GM12878 (cell line): ENCODE data around the gene AREG. TPM values are rescaled to one million over a fixed set of nuclear protein-coding genes. Genes with fewer than 3 reads are reported as not detected.
A peak's percentile ranks its signal among the peaks of the same experiment; 100 is the strongest.

ENCODE experiments used
- BCLAF1 ChIP-seq: fragments of 450-650 bp; IDR thresholded peaks from 2 replicates; pipeline ENCODE4 v1.6.1; 2017; ENCODE audit warnings: antibody characterized with exemption, mild to moderate bottlenecking, moderate library complexity
- CEBPB ChIP-seq, 2 experiments: fragments of 150-350 bp in 1 of 2; IDR thresholded peaks; 2 replicates each; pipeline ENCODE4 v1.6.1; 2012 to 2014; ENCODE audit warnings: low read depth in 2 of 2, low read length in 2 of 2, borderline replicate concordance in 1 of 2, inconsistent platforms in 1 of 2
- CUX1 ChIP-seq: IDR thresholded peaks from 2 replicates; pipeline ENCODE4 v1.6.1; 2012; ENCODE audit warnings: improper control_type of control experiment, low read depth, low read length; ENCODE audit not compliant: insufficient replicate concordance
- DPF2 ChIP-seq: fragments of 450-650 bp; IDR thresholded peaks from 2 replicates; pipeline ENCODE4 v1.6.1; 2017; ENCODE audit warnings: mild to moderate bottlenecking
- ELK1 ChIP-seq: IDR thresholded peaks from 2 replicates; pipeline ENCODE4 v1.6.1; 2012; ENCODE audit warnings: low read depth, low read length, improper control_type of control experiment
- EZH2 ChIP-seq: IDR thresholded peaks from 2 replicates; pipeline ENCODE4 v1.6.1; 2012; ENCODE audit warnings: low read depth, mild to moderate bottlenecking, control low read depth, inconsistent platforms, low read length, borderline replicate concordance; ENCODE audit not compliant: control insufficient read depth
- HDAC6 ChIP-seq: fragments of 200-600 bp; sonication (generic); IDR thresholded peaks from one replicate; pipeline ENCODE4 v1.8.0; 2017; ENCODE audit warnings: antibody characterized with exemption; ENCODE audit not compliant: unreplicated experiment
- IKZF1 ChIP-seq: fragments of 450-650 bp; conservative IDR thresholded peaks from 2 replicates; pipeline ENCODE4 v1.6.1; 2017; ENCODE audit warnings: antibody characterized with exemption, mild to moderate bottlenecking
- KAT2A ChIP-seq: conservative IDR thresholded peaks from 2 replicates; pipeline ENCODE4 v1.6.1; 2011; ENCODE audit warnings: low read depth, low read length; ENCODE audit not compliant: control insufficient read depth
- MTA2 ChIP-seq: fragments of 450-650 bp; IDR thresholded peaks from 2 replicates; pipeline ENCODE4 v1.6.1; 2016; ENCODE audit warnings: low read depth, mild to moderate bottlenecking, moderate library complexity
- ZBTB33 ChIP-seq: fragments of 450-650 bp; IDR thresholded peaks from 2 replicates; pipeline ENCODE4 v1.6.1; 2017; ENCODE audit warnings: mild to moderate bottlenecking
- ZNF687 ChIP-seq: fragments of 450-650 bp; IDR thresholded peaks from 2 replicates; pipeline ENCODE4 v1.6.1; 2017; ENCODE audit warnings: mild to moderate bottlenecking, moderate library complexity
- polyA plus RNA-seq, 11 experiments: library from polyadenylated mRNA; depleted of rRNA in 4 of 11; unstranded in 6 of 11; stranded (reverse) in 5 of 11; fragments of >200 nt; fragmentation: Nextera tagmentation in 4 of 11; fragmentation: Illumina TruSeq in 1 of 11; extraction: Ambion mirVana in 4 of 11; extraction: Trizol in 1 of 11; gene quantifications; 1 replicate in 1 of 11; 2 replicates in 10 of 11; pipeline versions ENCODE4 v1.2.1 to v1.2.3, GENCODE V29; 2011 to 2016; ENCODE audit warnings: inconsistent platforms in 2 of 11, missing spikeins in 2 of 11, low read depth in 1 of 11
- total RNA-seq, 4 experiments: library from RNA; depleted of rRNA in 3 of 4; stranded (reverse); fragments of >200 nt in 3 of 4; fragmentation: Illumina TruSeq in 1 of 4; extraction: Trizol in 1 of 4; gene quantifications; 2 replicates each; pipeline versions ENCODE4 v1.2.1 to v1.2.3, GENCODE V29; 2013 to 2021

The AREG gene
- total and polyA plus RNA-seq, 10 of the 15 experiments (the other 5 are each of a cell fraction or from before 2014, with no cell fraction given), result 0.25 to 0.37 TPM; not detected in 8

- peak; percentile 13 for TF ChIP-seq CUX1
- no peak for TF ChIP-seq EZH2
- peak; percentile 96 for TF ChIP-seq MTA2
- TF ChIP-seq BCLAF1, result no peak
- no peak for TF ChIP-seq ZBTB33
- TF ChIP-seq HDAC6, result no peak
- no peak for TF ChIP-seq ELK1
- peak; percentile 49; the same call in 1 of the 2 replicates for TF ChIP-seq IKZF1
- TF ChIP-seq KAT2A, result no peak
- TF ChIP-seq DPF2, result 0 out of 2 replicates have a peak, but pooled peaks have one; percentile 19
- no peak for TF ChIP-seq CEBPB (IDR thresholded peaks at IDR 0.05; ENCODE audit: borderline replicate concordance in 1 of 2, low read depth in 2 of 2, low read length in 2 of 2)
- peak; percentile 23; the same call in 1 of the 2 replicates for TF ChIP-seq ZNF687
These were observed 13.7 kb upstream of the AREG start (continued) for GRCh38 chr4:74431113-74431826.
